Measurements from ENCODE around the gene COPG2. TPM values are rescaled to one million over a fixed set of nuclear protein-coding genes. Genes with fewer than 3 reads are reported as not detected.
"Not testable (repeated sequence)": the region's sequence is repeated elsewhere in the genome, so short reads cannot be mapped to it uniquely, and the experiment has no call there.

Gene COPG2
- total RNA-seq, 1 donor from 2014 or later: 31.2 TPM

- Mint-ChIP-seq H3K27ac (ENCODE audit: unreplicated experiment) (no peak overlapping the region), H3K9me3 (ENCODE audit: unreplicated experiment) (no peaks in the 10 kb centered on the region), H3K4me1 (ENCODE audit: unreplicated experiment) (peaks cover 4% of the 10 kb centered on the region), H3K36me3 (ENCODE audit: unreplicated experiment) (peaks cover 16% of the 10 kb centered on the region), H3K4me3 (ENCODE audit: unreplicated experiment) (no peak overlapping the region), H3K27me3 (ENCODE audit: unreplicated experiment) (no peaks in the 10 kb centered on the region)
- DNase-seq (ENCODE audit: extremely low spot score, unreplicated experiment): no peak
- TF ChIP-seq CTCF (IDR thresholded peaks at IDR 0.05): no peak
These were observed 115.0 kb downstream of the COPG2 start for GRCh38 chr7:130553398-130554029.

- no peaks in the 10 kb centered on the region for H3K9me3 Mint-ChIP-seq (ENCODE audit: unreplicated experiment)
- H3K27me3 Mint-ChIP-seq (ENCODE audit: unreplicated experiment): no peaks in the 10 kb centered on the region
- H3K4me3 Mint-ChIP-seq (ENCODE audit: unreplicated experiment): no peak overlapping the region
- TF ChIP-seq CTCF (IDR thresholded peaks at IDR 0.05): no peak
- no peak overlapping the region for H3K27ac Mint-ChIP-seq (ENCODE audit: unreplicated experiment)
- DNase-seq (ENCODE audit: extremely low spot score, unreplicated experiment): no peak
- peaks cover 29% of the 10 kb centered on the region for H3K36me3 Mint-ChIP-seq (ENCODE audit: unreplicated experiment)
- H3K4me1 Mint-ChIP-seq (ENCODE audit: unreplicated experiment): no peaks in the 10 kb centered on the region
These were observed 124.2 kb downstream of the COPG2 start for GRCh38 chr7:130544356-130544755.

- H3K9me3 Mint-ChIP-seq (ENCODE audit: unreplicated experiment): no peaks in the 10 kb centered on the region
- no peaks in the 10 kb centered on the region for H3K4me1 Mint-ChIP-seq (ENCODE audit: unreplicated experiment)
- DNase-seq (ENCODE audit: extremely low spot score, unreplicated experiment): no peak
- peaks cover 26% of the 10 kb centered on the region for H3K36me3 Mint-ChIP-seq (ENCODE audit: unreplicated experiment)
- no peak overlapping the region for H3K27ac Mint-ChIP-seq (ENCODE audit: unreplicated experiment)
- no peak overlapping the region for H3K4me3 Mint-ChIP-seq (ENCODE audit: unreplicated experiment)
- H3K27me3 Mint-ChIP-seq (ENCODE audit: unreplicated experiment): no peaks in the 10 kb centered on the region
- TF ChIP-seq CTCF (IDR thresholded peaks at IDR 0.05): no peak
These were observed 125.0 kb downstream of the COPG2 start for GRCh38 chr7:130543487-130544010.

GRCh38 chr7:130542297-130542696, 126.3 kb downstream of the COPG2 start:
- not testable (repeated sequence) for DNase-seq (ENCODE audit: extremely low spot score, unreplicated experiment); H3K27ac Mint-ChIP-seq (ENCODE audit: unreplicated experiment); H3K4me3 Mint-ChIP-seq (ENCODE audit: unreplicated experiment); H3K4me1 Mint-ChIP-seq (ENCODE audit: unreplicated experiment); H3K9me3 Mint-ChIP-seq (ENCODE audit: unreplicated experiment); H3K27me3 Mint-ChIP-seq (ENCODE audit: unreplicated experiment)
- H3K36me3 Mint-ChIP-seq (ENCODE audit: unreplicated experiment): peaks cover 17% of the 10 kb centered on the region

- H3K27ac Mint-ChIP-seq (ENCODE audit: unreplicated experiment); H3K27me3 Mint-ChIP-seq (ENCODE audit: unreplicated experiment); H3K9me3 Mint-ChIP-seq (ENCODE audit: unreplicated experiment); H3K4me3 Mint-ChIP-seq (ENCODE audit: unreplicated experiment); DNase-seq (ENCODE audit: extremely low spot score, unreplicated experiment); H3K4me1 Mint-ChIP-seq (ENCODE audit: unreplicated experiment): not testable (repeated sequence)
- H3K36me3 Mint-ChIP-seq (ENCODE audit: unreplicated experiment): peaks cover 12% of the 10 kb centered on the region
These were observed 127.3 kb downstream of the COPG2 start for GRCh38 chr7:130541287-130541686.

- not testable (repeated sequence) for H3K27me3 Mint-ChIP-seq (ENCODE audit: unreplicated experiment); H3K9me3 Mint-ChIP-seq (ENCODE audit: unreplicated experiment); H3K27ac Mint-ChIP-seq (ENCODE audit: unreplicated experiment); H3K4me3 Mint-ChIP-seq (ENCODE audit: unreplicated experiment); DNase-seq (ENCODE audit: extremely low spot score, unreplicated experiment); H3K36me3 Mint-ChIP-seq (ENCODE audit: unreplicated experiment); H3K4me1 Mint-ChIP-seq (ENCODE audit: unreplicated experiment)
These were observed 130.7 kb downstream of the COPG2 start for GRCh38 chr7:130537894-130538293.
